ENCODE data around the gene AIM2. TPM values are rescaled to one million over a fixed set of nuclear protein-coding genes. Genes with fewer than 3 reads are reported as not detected.

Gene AIM2
- total RNA-seq, 3 donors from 2014 or later (not counting 1 experiment from before 2014, with no cell fraction given): 1.1 TPM; not detected in 2

DNA sequence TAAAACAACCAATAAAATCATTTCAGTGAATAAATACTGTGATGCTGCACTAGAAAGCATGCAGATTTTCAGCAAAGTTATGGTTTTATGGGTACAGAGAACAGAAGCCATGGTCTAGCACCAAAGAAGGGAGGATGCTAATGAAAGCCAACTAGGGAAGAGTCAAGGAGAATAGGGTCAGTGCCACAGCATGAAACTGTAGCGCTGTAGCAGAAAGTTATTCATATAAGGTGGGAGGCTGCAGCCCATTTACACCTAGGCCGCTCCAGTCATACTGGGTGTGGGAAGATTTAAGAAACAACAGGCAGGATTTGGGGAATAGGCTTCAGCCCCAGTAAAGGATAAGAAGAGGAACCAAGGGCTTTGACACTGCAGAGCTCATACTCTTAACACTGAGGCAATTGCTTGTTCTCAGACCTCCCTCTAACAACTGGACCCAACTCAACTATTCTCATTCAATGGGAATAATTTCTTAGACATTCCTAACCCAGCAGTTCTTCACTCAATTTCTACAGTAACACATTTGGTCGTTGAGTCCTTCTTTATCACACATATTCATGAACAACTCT, 62.5 kb downstream of the AIM2 start:
- peaks cover 37% of the 10 kb centered on the region for H3K36me3 Mint-ChIP-seq
- H3K9me3 Mint-ChIP-seq: no peaks in the 10 kb centered on the region
- DNase-seq: no peak
- peak overlapping the region; percentile 96 for H3K4me3 ChIP-seq (ENCODE audit: low read length)
- peaks cover 78 to 84% of the 10 kb centered on the region in 2 donors for H3K4me1 Mint-ChIP-seq
- H3K4me3 Mint-ChIP-seq: peak overlapping the region; percentile 94
- H3K27me3 ChIP-seq (ENCODE audit: control insufficient read depth, insufficient read depth, low read length): no peaks in the 10 kb centered on the region
- 81% methylated on average over 3 of the region's 3 CpGs for WGBS (ENCODE audit: insufficient coverage)
- intact Hi-C loops (cut with micrococcal nuclease): no loop called here
- H3K27ac Mint-ChIP-seq: peak overlapping the region; percentile 90 to 94
- peaks cover 41% of the 10 kb centered on the region for H3K36me3 ChIP-seq (ENCODE audit: control insufficient read depth, insufficient read depth, low read length)
- TF ChIP-seq, protein P1, sequence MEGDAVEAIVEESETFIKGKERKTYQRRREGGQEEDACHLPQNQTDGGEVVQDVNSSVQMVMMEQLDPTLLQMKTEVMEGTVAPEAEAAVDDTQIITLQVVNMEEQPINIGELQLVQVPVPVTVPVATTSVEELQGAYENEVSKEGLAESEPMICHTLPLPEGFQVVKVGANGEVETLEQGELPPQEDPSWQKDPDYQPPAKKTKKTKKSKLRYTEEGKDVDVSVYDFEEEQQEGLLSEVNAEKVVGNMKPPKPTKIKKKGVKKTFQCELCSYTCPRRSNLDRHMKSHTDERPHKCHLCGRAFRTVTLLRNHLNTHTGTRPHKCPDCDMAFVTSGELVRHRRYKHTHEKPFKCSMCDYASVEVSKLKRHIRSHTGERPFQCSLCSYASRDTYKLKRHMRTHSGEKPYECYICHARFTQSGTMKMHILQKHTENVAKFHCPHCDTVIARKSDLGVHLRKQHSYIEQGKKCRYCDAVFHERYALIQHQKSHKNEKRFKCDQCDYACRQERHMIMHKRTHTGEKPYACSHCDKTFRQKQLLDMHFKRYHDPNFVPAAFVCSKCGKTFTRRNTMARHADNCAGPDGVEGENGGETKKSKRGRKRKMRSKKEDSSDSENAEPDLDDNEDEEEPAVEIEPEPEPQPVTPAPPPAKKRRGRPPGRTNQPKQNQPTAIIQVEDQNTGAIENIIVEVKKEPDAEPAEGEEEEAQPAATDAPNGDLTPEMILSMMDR (IDR thresholded peaks at IDR 0.05): no peak
- peaks cover 34% of the 10 kb centered on the region for H3K4me1 ChIP-seq (ENCODE audit: control insufficient read depth, insufficient read depth, low read length)
- no peak for ATAC-seq
- no peaks in the 10 kb centered on the region for H3K9me3 ChIP-seq (ENCODE audit: control insufficient read depth, insufficient read depth, low read length)
- no peaks in the 10 kb centered on the region for H3K27me3 Mint-ChIP-seq (ENCODE audit: low read depth in 2 of 2)
- H3K27ac ChIP-seq (ENCODE audit: low read length): no peak overlapping the region

- Mint-ChIP-seq H3K27me3 (ENCODE audit: low read depth in 2 of 2) (no peaks in the 10 kb centered on the region), H3K4me1 (peaks cover 83 to 85% of the 10 kb centered on the region in 2 donors), H3K36me3 (peaks cover 30% of the 10 kb centered on the region), H3K4me3 (peak overlapping the region; percentile 94), H3K9me3 (no peaks in the 10 kb centered on the region), H3K27ac (peak overlapping the region; percentile 90 to 94)
- DNase-seq (peak; percentile 25 to 70), ATAC-seq (peak; percentile 22 to 50 (median 41))
- Histone ChIP-seq H3K36me3 (ENCODE audit: control insufficient read depth, insufficient read depth, low read length) (peaks cover 26% of the 10 kb centered on the region), H3K9me3 (ENCODE audit: control insufficient read depth, insufficient read depth, low read length) (no peaks in the 10 kb centered on the region), H3K27ac (ENCODE audit: low read length) (peak overlapping the region; percentile 73), H3K4me3 (ENCODE audit: low read length) (peak overlapping the region; percentile 96), H3K4me1 (ENCODE audit: control insufficient read depth, insufficient read depth, low read length) (peaks cover 41% of the 10 kb centered on the region), H3K27me3 (ENCODE audit: control insufficient read depth, insufficient read depth, low read length) (no peaks in the 10 kb centered on the region)
- TF ChIP-seq, protein P1 (IDR thresholded peaks at IDR 0.05): no peak
- WGBS (ENCODE audit: insufficient coverage): 0% methylated on average over 5 of the region's 6 CpGs
- intact Hi-C loops (cut with micrococcal nuclease): no loop called here
These were observed 64.1 kb downstream of the AIM2 start for GRCh38 chr1:159012495-159012894.

Other genes starting within 250 kb of the AIM2 start
- gene MNDA, start 245.4 kb downstream of the AIM2 start, total RNA-seq: 10 to 100 TPM in 1 of 3 donors, 1 to 10 TPM in 2; 3.3 to 14.3 (median 7.0) TPM
- 100 to 1,000 TPM; 171 to 313 (median 197) TPM for gene PYHIN1, start 145.2 kb downstream of the AIM2 start, total RNA-seq
- gene IFI16, start 66.9 kb downstream of the AIM2 start, total RNA-seq: 100 to 1,000 TPM; 141 to 218 (median 151) TPM
- not detected for gene CADM3, start 94.8 kb upstream of the AIM2 start, total RNA-seq
- not detected for gene ACKR1, start 128.1 kb upstream of the AIM2 start, total RNA-seq
- 100 to 1,000 TPM in 1 of 3 donors, 1 to 10 TPM in 2; 6.5 to 154 (median 7.0) TPM for gene FCER1A, start 225.6 kb upstream of the AIM2 start, total RNA-seq

Data from natural killer cell (primary cell).